Coronary artery (tissue), 2 donors: ENCODE data around the gene SORT1.
A peak's percentile ranks its signal among the peaks of the same experiment; 100 is the strongest.
"Not testable (repeated sequence)": the region's sequence is repeated elsewhere in the genome, so short reads cannot be mapped to it uniquely, and the experiment has no call there.

Source experiments
- DNase-seq: peaks from one replicate; pipeline ENCODE4 v3.0.0-alpha.2; 2017; ENCODE audit warnings: low spot score
- H3K27ac ChIP-seq, 2 donors: fragments of 200-600 bp; sonication (generic); one replicate each; pipeline ENCODE4 v1.5.1; 2016 to 2019
- H3K4me3 ChIP-seq: fragments of 200-600 bp; sonication (generic); 2 replicates; pipeline ENCODE4 v1.5.1; 2016; ENCODE audit warnings: mild to moderate bottlenecking, moderate library complexity
- CTCF ChIP-seq: fragments of 200-600 bp; sonication (generic); IDR thresholded peaks from one replicate; pipeline ENCODE4 v1.5.1; 2019; ENCODE audit warnings: antibody characterized with exemption

SORT1 gene

GRCh38 chr1:109379907-109380306 lies 17.8 kb downstream of the SORT1 start:
- Histone ChIP-seq H3K27ac (peak overlapping the region; percentile 76 to 96), H3K4me3 (no peak overlapping the region)
- DNase-seq: no peak
- no peak for TF ChIP-seq CTCF

DNA sequence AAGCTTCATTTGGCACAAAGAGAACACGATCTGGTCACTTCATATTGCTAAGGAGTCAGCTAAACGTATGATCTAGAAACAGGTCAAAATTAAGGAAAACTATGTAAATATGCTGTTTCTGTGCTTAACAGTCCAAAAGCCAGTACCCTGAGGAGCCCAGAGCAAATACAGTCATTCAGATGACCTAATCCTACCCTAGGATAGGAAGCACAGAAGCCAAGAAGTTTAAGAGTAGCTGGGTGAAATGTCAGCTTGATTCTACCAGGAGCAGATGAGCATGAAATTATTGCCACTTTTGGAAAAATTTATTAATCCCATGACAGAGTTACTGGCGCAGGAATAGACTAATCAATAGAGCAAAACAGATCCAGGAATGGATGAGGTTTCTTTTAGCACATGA lies 18.3 kb downstream of the SORT1 start:
- DNase-seq: no peak
- TF ChIP-seq CTCF: no peak
- Histone ChIP-seq H3K27ac (peak overlapping the region; percentile 75 to 96), H3K4me3 (no peak overlapping the region)

- DNase-seq: no peak
- H3K4me3 ChIP-seq: no peak overlapping the region
- no peak for TF ChIP-seq CTCF
- peak overlapping the region; percentile 45 to 53 for H3K27ac ChIP-seq
Observed at GRCh38 chr1:109377698-109378097, 20.0 kb downstream of the SORT1 start.

- not testable (repeated sequence) for H3K4me3 ChIP-seq, DNase-seq
- peak overlapping the region; percentile 65 to 87 for H3K27ac ChIP-seq
Observed at GRCh38 chr1:109373696-109374095, 24.0 kb downstream of the SORT1 start.

GRCh38 chr1:109373126-109373525 lies 24.6 kb downstream of the SORT1 start:
- Histone ChIP-seq H3K4me3 (peak overlapping the region; percentile 3), H3K27ac (peak overlapping the region; percentile 65 to 87)
- no peak for DNase-seq
- no peak for TF ChIP-seq CTCF

- DNase-seq: no peak
- peak overlapping the region; percentile 87 to 91 for H3K27ac ChIP-seq
- TF ChIP-seq CTCF: no peak
Observed at GRCh38 chr1:109372281-109372680, 25.4 kb downstream of the SORT1 start.

GRCh38 chr1:109371341-109371739 lies 26.4 kb downstream of the SORT1 start:
- DNase-seq: no peak
- Histone ChIP-seq H3K27ac (peak overlapping the region; percentile 87 to 91), H3K4me3 (peak overlapping the region; percentile 42)
- TF ChIP-seq CTCF: no peak

More at GRCh38 chr1:109372281-109372680, 25.4 kb downstream of the SORT1 start:
- peak overlapping the region; percentile 32 for H3K4me3 ChIP-seq
